IPS-18c (cell line): ENCODE data around the gene OR5K2.
A peak's percentile ranks its signal among the peaks of the same experiment; 100 is the strongest.

Experiments
- H3K4me3 ChIP-seq: 2 replicates; pipeline ENCODE4 v1.7.0; 2013; ENCODE audit warnings: low read depth, mild to moderate bottlenecking, low read length, moderate library complexity; ENCODE audit not compliant: insufficient read depth
- H3K9me3 ChIP-seq: one replicate; pipeline ENCODE4 v1.6.1; 2013; ENCODE audit warnings: mild to moderate bottlenecking, low read length, moderate library complexity; ENCODE audit not compliant: control insufficient read depth, insufficient read depth

OR5K2 gene

GRCh38 chr3:98514948-98515347 lies 17.5 kb downstream of the OR5K2 start:
- Histone ChIP-seq H3K4me3 (no peak overlapping the region), H3K9me3 (no peaks in the 10 kb centered on the region)

GRCh38 chr3:98518816-98519215 lies 21.3 kb downstream of the OR5K2 start:
- Histone ChIP-seq H3K4me3 (no peak overlapping the region), H3K9me3 (no peaks in the 10 kb centered on the region)

GRCh38 chr3:98519351-98519750 lies 21.9 kb downstream of the OR5K2 start:
- Histone ChIP-seq H3K4me3 (no peak overlapping the region), H3K9me3 (no peaks in the 10 kb centered on the region)

GRCh38 chr3:98521897-98522543 lies 24.5 kb downstream of the OR5K2 start:
- Histone ChIP-seq H3K9me3 (no peaks in the 10 kb centered on the region), H3K4me3 (peak overlapping the region; percentile 88)

- H3K9me3 ChIP-seq = no peaks in the 10 kb centered on the region
- peak within 1 kb of the TSS; percentile 88 for H3K4me3 ChIP-seq
Measured at GRCh38 chr3:98522544-98523281, 25.2 kb downstream of the OR5K2 start, which contains the start of gene CLDND1. Gene CLDND1, minus strand, starts transcription at chr3:98522902. Its CDS starts 1,478 bp downstream, at chr3:98521424.

- no peak overlapping the region for H3K4me3 ChIP-seq
- no peaks in the 10 kb centered on the region for H3K9me3 ChIP-seq
Measured at GRCh38 chr3:98525494-98525893, 28.0 kb downstream of the OR5K2 start.

- Histone ChIP-seq H3K9me3 (no peaks in the 10 kb centered on the region), H3K4me3 (no peak overlapping the region)
Measured at GRCh38 chr3:98528474-98529346, 31.2 kb downstream of the OR5K2 start.

GRCh38 chr3:98529856-98530459 lies 32.5 kb downstream of the OR5K2 start:
- Histone ChIP-seq H3K4me3 (no peak overlapping the region), H3K9me3 (no peaks in the 10 kb centered on the region)

GRCh38 chr3:98530676-98531075 lies 33.2 kb downstream of the OR5K2 start:
- Histone ChIP-seq H3K4me3 (no peak overlapping the region), H3K9me3 (no peaks in the 10 kb centered on the region)

GRCh38 chr3:98531622-98532274 lies 34.3 kb downstream of the OR5K2 start, which contains the start of gene GPR15:
Gene GPR15, plus strand, starts transcription at chr3:98531978. Its CDS starts 56 bp downstream, at chr3:98532034.
- no peak within 1 kb of the TSS for H3K4me3 ChIP-seq

GRCh38 chr3:98532275-98532637 lies 34.8 kb downstream of the OR5K2 start:
- no peaks in the 10 kb centered on the region for H3K9me3 ChIP-seq
- H3K4me3 ChIP-seq = no peak overlapping the region

More at GRCh38 chr3:98531622-98532274, 34.3 kb downstream of the OR5K2 start, which contains the start of gene GPR15:
- H3K9me3 ChIP-seq = no peaks in the 10 kb centered on the region

GRCh38 chr3:98532709-98533571 lies 35.5 kb downstream of the OR5K2 start:
- H3K9me3 ChIP-seq = no peaks in the 10 kb centered on the region

GRCh38 chr3:98534168-98534567 lies 36.7 kb downstream of the OR5K2 start:
- Histone ChIP-seq H3K9me3 (no peaks in the 10 kb centered on the region), H3K4me3 (no peak overlapping the region)

More at GRCh38 chr3:98532709-98533571, 35.5 kb downstream of the OR5K2 start:
- H3K4me3 ChIP-seq = no peak overlapping the region

GRCh38 chr3:98534734-98535133 lies 37.3 kb downstream of the OR5K2 start:
- H3K9me3 ChIP-seq = no peaks in the 10 kb centered on the region
- H3K4me3 ChIP-seq = no peak overlapping the region

- Histone ChIP-seq H3K4me3 (no peak overlapping the region), H3K9me3 (no peaks in the 10 kb centered on the region)
Measured at GRCh38 chr3:98536456-98537017, 39.1 kb downstream of the OR5K2 start.

GRCh38 chr3:98540346-98540745 lies 42.9 kb downstream of the OR5K2 start:
- no peak overlapping the region for H3K4me3 ChIP-seq

More at GRCh38 chr3:98540346-98540745, 42.9 kb downstream of the OR5K2 start:
- no peaks in the 10 kb centered on the region for H3K9me3 ChIP-seq
